Measurements from ENCODE around the gene INPPL1.

The INPPL1 gene

GRCh38 chr11:72237112-72237931, 12.8 kb downstream of the INPPL1 start:
- H3K27ac ChIP-seq (ENCODE audit: poor library complexity, severe bottlenecking) = no peak overlapping the region
- peaks cover 57% of the 10 kb centered on the region for H3K36me3 ChIP-seq (ENCODE audit: low read depth)
- H3K4me3 ChIP-seq (ENCODE audit: severe bottlenecking) = no peak overlapping the region
- no peaks in the 10 kb centered on the region for H3K4me1 ChIP-seq (ENCODE audit: insufficient read depth, poor library complexity, severe bottlenecking)
- DNase-seq (ENCODE audit: low spot score) (no peak), ATAC-seq (ENCODE audit: low read depth) (no peak)
- no peaks in the 10 kb centered on the region for H3K9me3 ChIP-seq (ENCODE audit: severe bottlenecking)
- TF ChIP-seq CTCF (IDR thresholded peaks at IDR 0.05; ENCODE audit: poor library complexity, severe bottlenecking) = no peak
- H3K27me3 ChIP-seq (ENCODE audit: insufficient read depth, poor library complexity, severe bottlenecking) = peaks cover 15% of the 10 kb centered on the region

GRCh38 chr11:72238040-72238450, 13.5 kb downstream of the INPPL1 start:
- Histone ChIP-seq H3K4me3 (ENCODE audit: severe bottlenecking) (no peak overlapping the region), H3K36me3 (ENCODE audit: low read depth) (peaks cover 49% of the 10 kb centered on the region), H3K27me3 (ENCODE audit: insufficient read depth, poor library complexity, severe bottlenecking) (peaks cover 20% of the 10 kb centered on the region), H3K4me1 (ENCODE audit: insufficient read depth, poor library complexity, severe bottlenecking) (no peaks in the 10 kb centered on the region), H3K9me3 (ENCODE audit: severe bottlenecking) (no peaks in the 10 kb centered on the region), H3K27ac (ENCODE audit: poor library complexity, severe bottlenecking) (no peak overlapping the region)
- TF ChIP-seq CTCF (IDR thresholded peaks at IDR 0.05; ENCODE audit: poor library complexity, severe bottlenecking) = peak; percentile 64
- ATAC-seq (ENCODE audit: low read depth) (peak; percentile 16; the same call in 1 of the 3 replicates), DNase-seq (ENCODE audit: low spot score) (no peak)

- no peak for DNase-seq (ENCODE audit: low spot score)
Observed at GRCh38 chr11:72238492-72239312, 14.1 kb downstream of the INPPL1 start.

DNA sequence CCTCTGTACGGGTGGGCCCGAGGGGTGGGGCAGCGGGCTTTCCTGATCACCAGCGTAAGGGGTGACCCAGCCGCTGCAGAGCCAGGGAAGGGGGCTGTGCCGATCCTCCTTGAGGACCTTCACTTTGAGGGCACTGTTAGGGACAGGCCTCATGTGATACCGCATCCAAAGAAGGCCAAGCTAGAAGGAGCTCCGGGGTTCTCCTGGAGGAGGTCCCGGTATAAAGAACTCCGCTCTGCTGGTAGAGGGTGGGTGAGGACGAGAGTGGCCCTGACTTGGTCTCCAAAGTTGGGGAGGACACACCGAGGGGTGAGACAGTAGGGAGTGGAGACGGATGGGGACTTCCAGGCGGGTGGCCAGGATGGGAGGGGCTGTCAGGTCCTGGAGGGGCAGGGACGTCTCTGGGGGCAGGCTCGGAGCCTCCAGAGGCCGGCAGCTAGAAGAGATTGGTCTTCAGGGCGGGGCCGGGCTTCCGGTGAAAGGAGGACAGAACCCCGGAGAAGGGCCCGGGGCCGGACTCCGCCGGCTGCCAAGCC, 14.8 kb downstream of the INPPL1 start:
- Histone ChIP-seq H3K36me3 (ENCODE audit: low read depth) (peaks cover 36% of the 10 kb centered on the region), H3K4me3 (ENCODE audit: severe bottlenecking) (peak overlapping the region; percentile 28), H3K27ac (ENCODE audit: poor library complexity, severe bottlenecking) (peak overlapping the region; percentile 9), H3K27me3 (ENCODE audit: insufficient read depth, poor library complexity, severe bottlenecking) (peaks cover 32% of the 10 kb centered on the region), H3K4me1 (ENCODE audit: insufficient read depth, poor library complexity, severe bottlenecking) (no peaks in the 10 kb centered on the region), H3K9me3 (ENCODE audit: severe bottlenecking) (no peaks in the 10 kb centered on the region)
- TF ChIP-seq CTCF (IDR thresholded peaks at IDR 0.05; ENCODE audit: poor library complexity, severe bottlenecking) = no peak
- ATAC-seq (ENCODE audit: low read depth) = peak; percentile 59
- DNase-seq (ENCODE audit: low spot score) = no peak

More at GRCh38 chr11:72238492-72239312, 14.1 kb downstream of the INPPL1 start:
- ATAC-seq (ENCODE audit: low read depth) = no peak
- peak; percentile 36 for TF ChIP-seq CTCF (IDR thresholded peaks at IDR 0.05; ENCODE audit: poor library complexity, severe bottlenecking)
- Histone ChIP-seq H3K9me3 (ENCODE audit: severe bottlenecking) (no peaks in the 10 kb centered on the region), H3K4me1 (ENCODE audit: insufficient read depth, poor library complexity, severe bottlenecking) (no peaks in the 10 kb centered on the region), H3K27ac (ENCODE audit: poor library complexity, severe bottlenecking) (peak overlapping the region; percentile 9), H3K4me3 (ENCODE audit: severe bottlenecking) (no peak overlapping the region), H3K27me3 (ENCODE audit: insufficient read depth, poor library complexity, severe bottlenecking) (peaks cover 27% of the 10 kb centered on the region), H3K36me3 (ENCODE audit: low read depth) (peaks cover 43% of the 10 kb centered on the region)

Data from RWPE2 (cell line).